Large intestine (tissue), 3 donors: ENCODE results near the gene NTN1. TPM values are rescaled to one million over a fixed set of nuclear protein-coding genes. Genes with fewer than 3 reads are reported as not detected.
"Not testable (repeated sequence)": the region's sequence is repeated elsewhere in the genome, so short reads cannot be mapped to it uniquely, and the experiment has no call there.

Experiments used
- DNase-seq, 2 donors: peaks; one replicate each; pipeline versions ENCODE4 v3.0.0 to v3.0.0-alpha.2; 2013
- H3K27ac ChIP-seq: one replicate; pipeline ENCODE4 v1.5.1; 2013; ENCODE audit warnings: low read length
- H3K27me3 ChIP-seq: 2 replicates; pipeline ENCODE4 v1.6.1; 2013; ENCODE audit warnings: low read length; ENCODE audit not compliant: control insufficient read depth, insufficient read depth
- H3K36me3 ChIP-seq: 2 replicates; pipeline ENCODE4 v1.6.1; 2013; ENCODE audit warnings: low read length; ENCODE audit not compliant: control insufficient read depth, insufficient read depth
- H3K4me1 ChIP-seq: one replicate; pipeline ENCODE4 v1.6.1; 2013; ENCODE audit warnings: low read length; ENCODE audit not compliant: control insufficient read depth, insufficient read depth
- H3K4me3 ChIP-seq: one replicate; pipeline ENCODE4 v1.5.1; 2013; ENCODE audit warnings: low read length
- H3K9me3 ChIP-seq: one replicate; pipeline ENCODE4 v1.6.1; 2013; ENCODE audit warnings: mild to moderate bottlenecking, low read depth, low read length, moderate library complexity; ENCODE audit not compliant: control insufficient read depth
- WGBS: methylation state at CpG from one replicate; pipeline ENCODE4 v1.1.5; 2013; ENCODE audit warnings: low lambda C conversion rate; ENCODE audit not compliant: insufficient coverage; 5-methylcytosine and 5-hydroxymethylcytosine counted together
- polyA plus RNA-seq: library from polyadenylated mRNA; unstranded; fragments of 120-200 nt; gene quantifications from one replicate; pipeline ENCODE4 v1.2.1, GENCODE V29; 2013

NTN1 gene
- polyA plus RNA-seq, 1 donor: 11.3 TPM

DNA sequence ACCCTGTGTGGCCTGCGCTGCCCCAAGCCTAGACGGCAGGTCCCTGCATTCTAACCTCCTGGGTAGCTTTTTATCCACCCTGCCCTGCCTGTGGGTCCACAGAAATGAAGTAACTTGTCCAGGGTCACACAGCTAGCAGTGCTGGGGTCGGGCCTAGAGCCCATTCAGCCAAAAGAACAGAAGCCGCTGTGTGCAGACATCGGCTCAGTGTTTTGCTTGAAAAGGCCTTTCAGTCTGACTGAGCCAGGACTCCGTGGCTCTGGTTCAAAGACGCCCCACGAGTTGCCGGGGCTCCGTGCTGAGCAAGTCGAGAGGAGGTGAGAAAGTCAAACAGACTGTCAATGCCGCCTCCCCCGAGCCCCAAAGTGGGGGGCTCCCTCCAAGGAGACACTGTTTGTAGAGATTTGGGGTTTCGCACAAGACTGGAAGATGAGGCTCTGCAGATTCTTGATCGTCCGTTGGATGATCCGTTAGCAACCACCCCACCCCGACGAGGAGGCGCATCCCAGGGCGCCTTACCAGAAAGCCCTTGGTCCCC, 226.2 kb downstream of the NTN1 start:
- no peaks in the 10 kb centered on the region for H3K9me3 ChIP-seq
- H3K27me3 ChIP-seq: no peaks in the 10 kb centered on the region
- no peak for DNase-seq
- WGBS: 100% methylated on average over 2 of the region's 21 CpGs
- H3K4me1 ChIP-seq: peaks cover 7% of the 10 kb centered on the region
- peaks cover 13% of the 10 kb centered on the region for H3K36me3 ChIP-seq
- H3K27ac ChIP-seq: no peak overlapping the region
- H3K4me3 ChIP-seq: no peak overlapping the region

DNA sequence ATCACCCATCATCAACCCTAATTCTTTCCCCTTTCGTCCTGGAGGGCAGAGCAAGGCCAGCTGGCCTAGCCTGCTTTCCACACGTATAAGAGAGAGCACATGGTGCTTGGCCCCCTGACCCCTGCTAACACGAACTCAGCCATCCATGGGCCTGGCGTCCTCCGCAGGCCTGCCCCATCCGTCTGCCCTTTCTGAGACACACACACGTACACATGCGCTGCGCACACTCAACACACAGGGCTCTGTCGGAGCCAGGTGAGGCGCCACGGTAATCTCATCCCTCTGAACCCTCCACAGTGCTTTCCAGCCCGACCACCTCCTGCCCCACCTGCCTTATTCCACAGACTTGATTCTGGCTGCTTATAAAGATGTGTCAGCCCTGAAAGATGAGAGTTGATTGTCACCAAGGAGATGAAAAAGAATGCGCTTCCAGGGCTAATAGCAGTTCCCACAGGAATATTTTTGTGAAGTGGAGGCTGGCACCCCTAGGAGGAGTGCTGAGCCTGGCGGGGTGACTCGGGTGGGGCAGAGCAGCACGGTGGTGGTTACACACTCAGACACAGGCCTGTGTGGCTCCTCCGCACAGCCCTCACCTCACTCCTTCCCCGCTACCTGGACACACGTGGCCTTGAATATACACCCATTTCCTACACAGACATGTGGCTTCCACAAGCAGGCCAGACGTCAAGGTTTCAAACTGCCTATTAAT, 228.1 kb downstream of the NTN1 start:
- no peak for DNase-seq
- Histone ChIP-seq H3K9me3 (no peaks in the 10 kb centered on the region), H3K4me1 (peaks cover 7% of the 10 kb centered on the region), H3K36me3 (peaks cover 13% of the 10 kb centered on the region), H3K4me3 (no peak overlapping the region), H3K27me3 (no peaks in the 10 kb centered on the region), H3K27ac (no peak overlapping the region)
- no CpG with 5 or more reads among the region's 21 CpGs for WGBS

- no peak for DNase-seq
- WGBS: no CpG with 5 or more reads among the region's 12 CpGs
- H3K36me3 ChIP-seq: peaks cover 13% of the 10 kb centered on the region
- H3K4me1 ChIP-seq: peaks cover 13% of the 10 kb centered on the region
- no peaks in the 10 kb centered on the region for H3K9me3 ChIP-seq
- H3K4me3 ChIP-seq: no peak overlapping the region
- H3K27me3 ChIP-seq: no peaks in the 10 kb centered on the region
- H3K27ac ChIP-seq: no peak overlapping the region
Measured at GRCh38 chr17:9251273-9251672, 230.0 kb downstream of the NTN1 start.

DNA sequence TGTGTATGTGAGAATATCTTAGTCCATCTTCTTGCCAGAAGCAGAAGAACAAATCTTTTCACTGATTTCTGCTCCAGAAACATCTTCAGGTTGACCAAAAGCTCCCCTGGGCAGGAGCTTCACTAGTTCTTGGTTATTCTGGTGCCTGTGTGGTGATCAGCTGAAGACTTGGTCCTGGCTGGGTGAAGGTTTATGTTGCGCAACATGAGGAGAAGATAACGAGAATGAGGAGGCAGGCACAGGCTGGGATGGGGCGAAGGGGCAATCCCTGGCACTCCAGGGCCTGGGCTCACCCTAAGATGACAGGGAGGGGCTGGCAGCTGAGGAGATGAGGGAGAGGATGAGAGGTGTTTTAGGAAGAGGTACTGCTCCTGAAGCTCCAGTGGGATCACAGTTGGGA, 232.0 kb downstream of the NTN1 start:
- no CpG with 5 or more reads among the region's 3 CpGs for WGBS
- Histone ChIP-seq H3K27ac (peak overlapping the region; percentile 20), H3K4me3 (no peak overlapping the region), H3K4me1 (peaks cover 25% of the 10 kb centered on the region), H3K36me3 (peaks cover 13% of the 10 kb centered on the region), H3K9me3 (no peaks in the 10 kb centered on the region), H3K27me3 (no peaks in the 10 kb centered on the region)
- peak in 1 of 2 donors; percentile 78 for DNase-seq

DNA sequence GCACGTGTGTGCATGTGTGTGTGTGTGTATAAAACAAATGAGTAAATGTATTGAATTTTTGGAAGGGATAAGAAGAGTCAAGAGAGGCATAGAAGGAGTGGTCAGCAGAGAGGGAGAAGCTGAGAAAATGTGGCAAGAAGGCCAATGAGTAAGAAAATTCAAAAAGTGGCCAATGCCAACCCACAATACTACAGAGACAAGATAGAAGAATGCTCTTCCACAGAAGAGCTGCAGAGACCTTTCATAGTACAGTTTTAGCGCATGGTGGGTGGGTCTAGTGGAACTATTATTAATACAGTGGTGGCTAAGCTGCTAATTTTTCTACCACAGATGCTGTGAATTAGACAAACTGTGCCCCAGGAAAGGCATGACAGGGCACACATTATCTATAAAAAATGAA, 233.5 kb downstream of the NTN1 start:
- Histone ChIP-seq H3K4me1 (peaks cover 32% of the 10 kb centered on the region), H3K36me3 (peaks cover 2% of the 10 kb centered on the region), H3K9me3 (no peaks in the 10 kb centered on the region), H3K27me3 (no peaks in the 10 kb centered on the region), H3K27ac (no peak overlapping the region), H3K4me3 (no peak overlapping the region)
- WGBS: no CpG with 5 or more reads among the region's 2 CpGs
- no peak for DNase-seq

DNA sequence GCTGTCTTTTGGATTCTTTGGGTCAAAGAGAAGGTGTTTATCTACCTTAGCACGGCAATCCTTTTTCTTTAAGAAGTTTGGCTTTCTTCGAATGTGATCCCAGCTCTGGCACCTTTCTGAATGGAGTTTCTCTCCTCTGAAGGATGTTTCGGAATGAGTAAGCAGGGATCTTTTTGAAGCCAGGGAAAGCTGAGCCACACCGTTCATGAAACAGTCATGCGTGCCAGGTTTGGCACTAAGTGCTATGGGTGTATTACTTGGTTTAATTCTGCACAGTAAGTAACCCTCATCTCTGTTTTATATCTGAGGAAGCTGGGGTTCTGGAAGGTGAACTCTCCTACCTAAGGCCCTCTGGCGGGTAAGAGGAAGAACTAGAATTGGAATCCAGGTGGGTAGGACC, 234.5 kb downstream of the NTN1 start:
- no peak overlapping the region for H3K4me3 ChIP-seq
- peaks cover 2% of the 10 kb centered on the region for H3K36me3 ChIP-seq
- H3K27me3 ChIP-seq: no peaks in the 10 kb centered on the region
- no peak overlapping the region for H3K27ac ChIP-seq
- DNase-seq: peak in 1 of 2 donors; percentile 2
- WGBS: no CpG with 5 or more reads among the region's 6 CpGs
- no peaks in the 10 kb centered on the region for H3K9me3 ChIP-seq
- H3K4me1 ChIP-seq: peaks cover 36% of the 10 kb centered on the region

- no peaks in the 10 kb centered on the region for H3K27me3 ChIP-seq
- 43% methylated on average over 1 of the region's 6 CpGs for WGBS
- DNase-seq: no peak
- peaks cover under 1% of the 10 kb centered on the region for H3K36me3 ChIP-seq
- H3K9me3 ChIP-seq: no peaks in the 10 kb centered on the region
- peak overlapping the region; percentile 39 for H3K27ac ChIP-seq
- H3K4me1 ChIP-seq: peaks cover 41% of the 10 kb centered on the region
- H3K4me3 ChIP-seq: no peak overlapping the region
Measured at GRCh38 chr17:9256361-9256750, 235.0 kb downstream of the NTN1 start.

DNA sequence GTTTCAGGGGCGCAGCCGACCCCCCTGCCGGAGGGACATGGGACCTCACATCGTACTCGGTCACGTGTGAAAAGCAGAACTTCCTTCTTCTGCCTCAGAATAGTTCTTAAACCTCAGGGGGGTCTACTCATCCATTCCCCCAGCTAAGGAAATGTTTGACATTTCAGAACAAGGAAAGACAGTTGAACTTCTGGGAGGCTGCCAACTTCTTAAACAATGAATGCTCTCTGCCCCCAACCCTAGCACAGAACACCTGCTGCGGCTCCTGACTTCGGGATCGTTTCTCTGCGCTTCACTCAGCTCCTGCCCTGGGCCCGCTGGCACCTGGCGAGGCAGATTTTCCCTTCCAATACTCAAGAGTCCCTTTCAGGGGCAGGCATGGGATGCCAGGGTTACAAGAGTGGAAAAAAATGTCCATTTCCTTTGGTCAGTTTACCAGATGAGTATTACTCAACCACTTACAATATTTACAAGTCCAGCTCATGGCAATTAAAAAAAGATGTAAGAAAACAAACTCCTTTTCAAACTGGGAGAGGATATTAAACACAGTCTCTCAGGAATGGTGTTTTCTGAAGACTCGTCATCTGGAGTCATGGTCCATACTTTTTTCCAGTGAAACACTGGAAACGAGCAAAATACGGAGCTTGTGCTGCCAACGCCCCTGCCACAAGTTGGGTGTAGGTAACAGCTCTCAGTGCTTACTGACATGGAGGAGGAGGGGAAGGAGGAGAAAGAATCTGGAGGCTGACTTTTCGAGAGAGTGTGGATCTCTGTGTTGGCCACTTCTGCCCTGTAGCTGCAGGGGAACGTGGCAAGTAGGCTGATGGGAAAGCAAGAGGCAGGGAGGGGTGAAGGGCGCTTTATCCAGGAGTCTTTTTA, 235.7 kb downstream of the NTN1 start:
- Histone ChIP-seq H3K27me3 (no peaks in the 10 kb centered on the region), H3K4me3 (no peak overlapping the region), H3K36me3 (no peaks in the 10 kb centered on the region), H3K27ac (peak overlapping the region; percentile 39), H3K9me3 (no peaks in the 10 kb centered on the region), H3K4me1 (peaks cover 47% of the 10 kb centered on the region)
- DNase-seq: peak in 1 of 2 donors; percentile 80
- no CpG with 5 or more reads among the region's 19 CpGs for WGBS

- not testable (repeated sequence) for H3K27ac ChIP-seq, DNase-seq, H3K27me3 ChIP-seq, H3K9me3 ChIP-seq, H3K4me3 ChIP-seq, H3K36me3 ChIP-seq
- peaks cover 50% of the 10 kb centered on the region for H3K4me1 ChIP-seq
- WGBS: no CpG with 5 or more reads among the region's 9 CpGs
Measured at GRCh38 chr17:9257630-9257965, 236.3 kb downstream of the NTN1 start.

GRCh38 chr17:9258115-9259015, 237.1 kb downstream of the NTN1 start:
- no peak for DNase-seq
- no peaks in the 10 kb centered on the region for H3K27me3 ChIP-seq
- no peaks in the 10 kb centered on the region for H3K36me3 ChIP-seq
- no peak overlapping the region for H3K4me3 ChIP-seq
- H3K4me1 ChIP-seq: peaks cover 45% of the 10 kb centered on the region
- no peaks in the 10 kb centered on the region for H3K9me3 ChIP-seq
- H3K27ac ChIP-seq: no peak overlapping the region
- 95% methylated on average over 3 of the region's 15 CpGs for WGBS
